ENCODE data around the gene OR8D1. TPM values are rescaled to one million over a fixed set of nuclear protein-coding genes. Genes with fewer than 3 reads are reported as not detected.

The OR8D1 gene
- total and polyA plus RNA-seq, 9 of the 15 experiments (the other 6 are each of a cell fraction or from before 2014, with no cell fraction given): 0.08 to 0.55 TPM; not detected in 7

DNA sequence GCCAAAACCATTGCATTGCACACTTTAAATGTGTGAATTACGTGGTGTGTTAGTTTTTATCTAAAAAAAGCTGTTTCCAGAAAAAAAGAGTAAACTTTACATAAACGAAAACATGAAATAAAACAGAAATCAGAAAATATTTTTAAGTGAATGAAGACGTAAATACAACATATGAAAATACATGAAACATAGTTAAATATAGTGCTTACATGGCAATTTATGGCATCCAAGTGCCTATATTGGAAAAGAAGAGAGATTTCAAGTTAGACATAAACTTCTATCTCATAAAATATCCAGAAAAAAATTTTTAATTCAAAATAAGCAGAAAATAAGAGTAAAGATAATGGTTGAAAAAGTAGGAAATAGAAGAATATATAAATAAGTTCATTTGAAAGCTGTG is 18.1 kb upstream of the OR8D1 start:
- Histone ChIP-seq H3K9ac (ENCODE audit: insufficient read depth in 1 of 2, low read depth in 2 of 2, low read length in 2 of 2) (no peak overlapping the region), H3K27ac (ENCODE audit: extremely low read depth, low read depth, low read length) (no peak overlapping the region), H3K36me3 (ENCODE audit: control insufficient read depth, insufficient read depth, low read length) (no peaks in the 10 kb centered on the region), H3K27me3 (ENCODE audit: control insufficient read depth in 2 of 2, insufficient read depth in 2 of 2, low read length in 2 of 2) (no peaks in the 10 kb centered on the region), H4K20me1 (replicated peaks; ENCODE audit: control insufficient read depth, insufficient read depth, low read length) (no peaks in the 10 kb centered on the region), H3K4me1 (replicated peaks in 1 of 2; ENCODE audit: control insufficient read depth in 2 of 2, insufficient read depth in 2 of 2, low read length in 2 of 2) (no peaks in the 10 kb centered on the region), H2AFZ (ENCODE audit: low read depth, low read length) (no peak overlapping the region), H3K9me1 (ENCODE audit: control insufficient read depth, insufficient read depth, low read length) (no peaks in the 10 kb centered on the region), H3K4me2 (ENCODE audit: insufficient read depth, low read length) (no peak overlapping the region), H3K79me2 (ENCODE audit: control insufficient read depth, insufficient read depth, low read length) (no peaks in the 10 kb centered on the region), H3K4me3 (no peak overlapping the region), H3K9me3 (replicated peaks; ENCODE audit: control insufficient read depth, insufficient read depth, low read depth, low read length) (no peaks in the 10 kb centered on the region)
- intact Hi-C loops (cut with micrococcal nuclease) (loop anchor here (2.0 kb wide), 1 partner anchor 261 kb away; no protein-coding TSS in a partner anchor), in situ Hi-C loops (cut with MboI) (no loop called here)
- CTCF ChIA-PET (ENCODE audit: low intra/inter-chr PET ratio): no interaction called here
- DNase-seq (ENCODE audit: extremely low read depth in 1 of 4, low spot score in 3 of 4): no peak
- no peak for FAIRE-seq
- 48% methylated on average over 3 of the region's 3 CpGs for WGBS (ENCODE audit: insufficient coverage, low coverage, missing lambda C conversion rate)
- POLR2A ChIA-PET: interaction anchor here (1.2 kb wide), 1 partner anchor 10 kb away, joined by 3 read pairs; no protein-coding TSS in a partner anchor
- no peak for ATAC-seq
- no TSS peak for BruUV-seq (replicated peaks)
- TF ChIP-seq CBFA2T3 (IDR thresholded peaks at IDR 0.05) (no peak), MAFK (IDR thresholded peaks at IDR 0.05; ENCODE audit: low read length) (peak; percentile 59), ZNF316 (IDR thresholded peaks at IDR 0.05) (peak; percentile 84), MAFG (tag; conservative IDR thresholded peaks at IDR 0.05) (peak; percentile 35; the same call in 1 of the 2 replicates), MAFF (IDR thresholded peaks at IDR 0.05; ENCODE audit: low read length) (peak; percentile 38; the same call in 1 of the 2 replicates), ZEB2 (IDR thresholded peaks at IDR 0.05) (no peak), TFAM (CRISPR knock-in tag; conservative IDR thresholded peaks at IDR 0.05) (no peak), C11orf30 (IDR thresholded peaks at IDR 0.05; ENCODE audit: low read depth) (peak; percentile 65; the same call in 1 of the 2 replicates)

Measured in K562 (cell line).